HTR-8/SVneo (cell line): ENCODE data around the gene TMEM150C.
A peak's percentile ranks its signal among the peaks of the same experiment; 100 is the strongest.
"Not testable (repeated sequence)": the region's sequence is repeated elsewhere in the genome, so short reads cannot be mapped to it uniquely, and the experiment has no call there.

ENCODE experiments used
- DNase-seq: peaks from one replicate; pipeline ENCODE4 v3.0.0; 2011; ENCODE audit warnings: low spot score, mixed read lengths; ENCODE audit not compliant: insufficient read length
- FAIRE-seq: peaks from 2 replicates; lab custom pipeline; 2011; peaks lifted over from hg19 to GRCh38; lab: Jason Lieb, UNC

TMEM150C gene

DNA sequence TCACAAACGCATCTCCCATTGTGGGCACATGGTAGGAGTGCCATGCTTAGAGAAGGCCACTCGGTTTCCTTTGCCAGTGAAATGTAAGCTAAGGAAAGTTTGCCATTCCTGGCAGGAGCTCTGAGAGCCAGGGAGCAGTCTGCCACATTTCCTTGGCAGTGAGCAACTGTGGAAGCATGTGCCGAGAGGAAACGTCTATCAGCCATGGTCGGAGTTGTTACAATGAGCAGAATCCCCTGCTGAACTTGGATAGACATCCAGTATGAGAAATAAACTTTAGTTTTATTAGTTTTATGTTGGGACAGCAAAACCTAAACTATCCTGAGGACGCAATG, 80.3 kb downstream of the TMEM150C start:
- DNase-seq (no peak), FAIRE-seq (no peak)

DNA sequence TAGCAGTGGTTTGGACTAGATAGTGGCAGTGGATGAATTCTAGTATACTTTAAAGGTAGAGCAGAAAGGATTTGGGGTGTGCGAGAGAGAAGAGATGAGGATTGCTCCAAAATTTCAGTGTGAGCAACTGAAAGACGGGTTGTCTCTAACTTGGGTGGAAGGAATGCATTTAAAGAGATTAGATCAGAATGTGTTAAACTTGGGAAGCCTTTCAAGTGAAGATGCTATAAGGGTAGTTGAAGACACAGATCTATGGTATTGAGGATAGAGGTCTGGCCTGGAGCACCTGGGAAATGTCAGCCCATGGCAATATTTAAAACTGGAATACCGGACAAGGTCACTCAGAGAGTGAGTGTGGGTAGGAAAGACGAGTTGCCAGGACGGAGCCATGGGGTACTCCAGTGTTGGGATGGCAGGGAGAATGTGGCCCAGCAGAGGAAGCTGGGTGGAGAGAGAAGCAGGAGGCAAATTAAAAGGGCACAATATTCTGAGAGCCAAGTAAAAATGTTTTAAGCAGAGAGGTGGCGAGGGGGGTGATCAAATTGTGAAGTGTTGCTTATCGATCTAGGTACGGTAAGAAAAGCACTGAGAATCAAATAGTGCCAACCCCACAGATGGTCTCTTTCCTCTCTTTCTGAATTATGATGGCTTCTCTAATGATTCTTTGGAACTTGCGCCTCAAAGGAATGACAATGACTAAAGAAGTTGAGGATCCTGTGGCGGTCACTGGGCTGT, 80.8 kb downstream of the TMEM150C start:
- FAIRE-seq, result no peak
- DNase-seq, result no peak

DNA sequence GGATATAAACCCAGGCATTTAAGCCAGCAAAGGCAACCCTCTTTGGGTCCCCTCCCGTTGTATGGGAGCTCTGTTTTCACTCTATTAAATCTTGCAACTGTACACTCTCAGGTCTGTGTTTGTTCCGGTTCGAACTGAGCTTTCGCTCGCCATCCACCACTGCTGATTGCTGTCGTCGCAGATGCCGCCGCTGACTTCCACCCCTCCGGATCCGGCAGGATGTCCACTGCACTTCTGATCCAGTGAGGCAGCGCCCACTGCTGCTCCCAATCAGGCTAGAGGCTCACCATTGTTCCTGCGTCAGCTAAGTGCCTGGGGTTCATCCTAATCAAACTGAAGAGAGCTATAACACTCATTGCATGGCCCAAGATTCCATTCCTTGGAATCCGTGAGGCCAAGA, 82.2 kb downstream of the TMEM150C start:
- DNase-seq, result no peak
- no peak for FAIRE-seq

DNA sequence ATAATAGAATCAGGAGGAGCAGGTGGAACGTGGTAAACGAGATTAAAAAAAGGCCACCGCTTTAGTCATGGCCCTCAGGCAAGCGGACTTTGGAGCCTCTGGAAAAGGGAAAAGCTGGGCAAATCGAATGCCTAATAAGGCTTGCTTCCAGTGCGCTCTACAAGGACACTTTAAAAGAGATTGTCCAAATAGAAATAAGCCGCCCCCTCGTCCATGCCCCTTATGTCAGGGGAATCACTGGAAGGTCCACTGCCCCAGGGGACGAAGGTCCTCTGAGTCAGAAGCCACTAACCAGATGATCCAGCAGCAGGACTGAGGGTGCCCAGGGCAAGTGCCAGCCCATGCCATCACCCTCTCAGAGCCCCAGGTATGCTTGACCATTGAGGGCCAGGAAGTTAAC, 84.3 kb downstream of the TMEM150C start:
- not testable (repeated sequence) for FAIRE-seq, DNase-seq

DNA sequence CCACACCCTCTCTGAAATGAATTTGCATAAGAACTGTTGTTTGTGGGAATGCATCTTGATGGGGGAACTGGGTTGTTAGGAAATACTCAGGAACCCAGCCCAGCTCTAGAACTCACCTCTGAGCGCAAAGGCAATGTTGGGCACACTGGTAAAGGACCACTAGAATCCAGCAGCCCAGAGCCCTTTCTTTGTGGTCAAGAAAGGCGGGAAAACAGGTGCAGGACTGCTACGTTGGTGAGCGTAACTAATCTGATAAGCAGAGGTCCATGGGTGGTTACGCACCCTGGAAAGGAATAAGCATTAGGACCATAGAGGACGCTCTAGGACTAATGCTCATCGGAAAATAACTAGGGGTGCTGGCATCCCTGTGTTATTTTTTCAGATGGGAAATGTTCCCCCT, 85.9 kb downstream of the TMEM150C start:
- not testable (repeated sequence) for FAIRE-seq, DNase-seq

DNA sequence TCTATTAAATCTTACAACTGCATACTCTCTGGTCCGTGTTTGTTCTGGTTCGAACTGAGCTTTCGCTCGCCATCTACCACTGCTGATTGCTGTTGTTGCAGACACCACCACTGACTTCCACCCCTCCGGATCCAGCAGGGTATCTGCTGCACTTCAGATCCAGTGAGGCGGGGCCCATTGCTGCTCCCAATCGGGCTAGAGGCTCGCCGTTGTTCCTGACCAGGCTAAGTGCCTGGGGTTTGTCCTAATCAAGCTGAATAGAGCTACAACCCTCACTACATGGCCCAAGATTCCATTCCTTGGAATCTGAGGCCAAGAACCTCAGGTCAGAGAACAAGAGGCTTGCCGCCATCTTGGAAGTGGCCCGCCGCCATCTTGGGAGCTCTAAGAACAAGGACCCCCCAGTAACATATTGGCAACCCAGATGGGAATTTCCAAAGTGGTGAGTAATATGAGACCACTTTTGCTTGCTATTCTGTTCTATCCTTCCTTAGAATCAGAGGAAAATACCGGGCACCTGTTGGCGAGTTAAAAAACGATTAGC, 88.1 kb downstream of the TMEM150C start:
- FAIRE-seq, result no peak
- no peak for DNase-seq

DNA sequence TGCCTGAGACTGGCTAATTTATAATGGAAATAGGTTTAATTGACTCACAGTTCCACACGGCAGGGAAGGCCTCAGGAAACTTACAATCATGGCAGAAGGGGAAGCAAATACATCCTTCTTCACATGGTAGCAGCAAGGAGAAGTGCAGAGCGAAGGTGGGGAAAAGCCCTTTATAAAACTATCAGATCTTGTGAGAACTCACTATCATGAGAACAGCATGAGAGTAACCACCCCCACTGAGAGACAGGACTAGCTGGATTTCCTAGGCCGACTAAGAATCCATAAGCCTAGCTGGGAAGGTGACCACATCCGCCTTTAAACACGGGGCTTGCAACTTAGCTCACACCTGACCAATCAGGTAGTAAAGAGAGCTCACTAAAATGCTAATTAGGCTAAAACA, 88.7 kb downstream of the TMEM150C start:
- not testable (repeated sequence) for DNase-seq, FAIRE-seq

DNA sequence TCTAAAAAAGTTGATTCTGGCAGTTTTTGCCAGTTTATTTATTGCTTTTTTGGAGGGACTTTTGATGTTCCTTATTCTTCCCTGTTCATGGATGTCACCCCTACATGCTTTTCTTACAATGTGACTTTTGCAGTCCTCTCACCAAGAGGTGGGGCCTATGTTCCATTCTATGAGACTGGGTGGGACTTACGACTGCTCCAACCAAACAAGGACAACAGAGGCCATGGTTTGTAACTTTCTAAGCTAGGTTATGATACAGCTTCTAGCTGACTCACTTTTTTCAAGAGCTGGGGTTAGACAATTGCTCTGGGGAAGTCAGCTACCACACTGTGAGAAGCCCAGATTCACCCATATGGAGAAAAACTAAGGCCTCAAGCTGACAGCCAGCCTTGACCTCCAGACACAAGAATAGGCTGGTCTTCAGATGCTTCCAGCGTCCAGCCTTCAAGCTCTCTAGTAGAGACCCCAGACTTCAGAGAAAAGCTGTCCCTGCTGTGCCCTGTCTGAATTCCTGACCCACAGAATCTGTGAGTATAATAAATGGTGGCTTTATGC, 91.9 kb downstream of the TMEM150C start:
- DNase-seq (no peak), FAIRE-seq (no peak)

DNA sequence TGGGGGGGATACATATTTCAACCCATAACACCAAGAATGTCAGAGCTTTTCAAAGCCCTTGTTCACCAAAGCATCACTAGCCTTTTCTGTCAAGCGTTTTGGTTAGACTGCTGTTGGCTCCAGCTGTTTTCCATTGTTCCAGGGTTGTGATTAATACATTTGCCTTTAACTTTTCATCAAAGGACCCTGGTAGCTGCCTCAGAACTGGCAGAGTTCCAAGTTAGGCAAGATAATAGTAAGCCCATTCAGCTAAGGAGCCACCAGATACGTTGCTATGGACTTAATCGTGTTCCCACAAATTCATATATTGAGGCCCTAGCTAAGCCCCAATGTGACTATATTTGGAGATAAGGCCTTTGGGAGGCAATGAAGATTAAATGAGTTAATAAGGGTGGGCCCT, 94.3 kb downstream of the TMEM150C start:
- no peak for DNase-seq
- no peak for FAIRE-seq

DNA sequence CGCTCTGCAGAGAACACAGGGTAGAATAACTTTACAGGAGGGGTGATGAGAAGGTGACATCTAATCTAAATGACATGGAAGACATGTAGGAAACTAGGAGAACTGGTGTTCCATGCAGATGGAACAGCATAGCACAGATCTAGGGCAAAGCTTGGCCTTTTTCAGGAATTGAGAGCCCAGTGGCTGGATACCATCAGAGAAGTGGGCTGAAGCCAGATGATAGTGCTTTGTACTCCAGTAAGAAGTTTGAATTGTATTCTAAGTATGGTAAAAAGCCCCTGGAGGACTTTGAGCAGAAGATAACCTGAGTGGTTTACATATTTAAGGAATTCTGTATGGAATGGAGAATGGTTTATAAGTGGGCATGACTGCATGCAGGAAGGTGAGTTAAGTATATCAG, 98.6 kb downstream of the TMEM150C start:
- FAIRE-seq (no peak), DNase-seq (no peak)

DNA sequence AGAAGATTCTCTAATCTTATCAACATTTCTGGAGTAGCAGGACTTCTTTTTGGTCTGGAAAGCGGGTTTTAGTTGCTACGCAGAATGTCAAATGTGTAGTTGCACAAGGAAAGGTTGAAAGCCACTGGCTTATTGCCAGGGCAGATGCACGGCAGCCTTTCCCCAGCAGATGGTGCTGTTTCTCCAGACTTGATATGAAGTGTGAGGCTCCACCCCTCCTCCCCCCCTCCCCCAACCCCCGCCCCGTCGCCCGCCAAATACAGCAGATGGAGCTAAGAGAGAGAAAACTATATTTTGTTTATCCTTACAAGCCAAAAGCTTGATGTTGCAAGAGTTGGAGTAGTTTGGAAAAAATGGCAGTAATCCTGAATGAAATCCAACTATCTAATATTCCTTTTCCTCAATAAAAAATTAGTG, 99.4 kb downstream of the TMEM150C start:
- FAIRE-seq (no peak), DNase-seq (peak; percentile 71)

DNA sequence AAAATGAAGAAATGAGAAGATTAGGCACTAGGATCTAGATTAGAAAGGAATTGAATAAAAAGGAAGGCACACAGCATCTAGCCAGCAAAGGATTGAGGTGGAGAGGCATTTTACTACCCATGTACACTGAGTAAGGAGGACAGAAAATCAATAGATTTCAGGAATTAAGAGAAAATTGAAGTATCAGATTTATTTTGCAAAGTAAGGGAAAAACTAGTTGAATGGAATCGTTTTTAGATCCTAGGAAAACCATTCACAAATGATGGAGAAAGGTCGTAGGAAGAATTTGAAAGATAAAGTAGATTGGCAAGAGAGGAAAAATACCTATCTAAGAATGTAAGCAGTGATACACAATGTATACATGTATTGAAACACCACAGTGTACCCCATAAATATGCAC, 100.1 kb downstream of the TMEM150C start:
- DNase-seq (no peak), FAIRE-seq (no peak)

DNA sequence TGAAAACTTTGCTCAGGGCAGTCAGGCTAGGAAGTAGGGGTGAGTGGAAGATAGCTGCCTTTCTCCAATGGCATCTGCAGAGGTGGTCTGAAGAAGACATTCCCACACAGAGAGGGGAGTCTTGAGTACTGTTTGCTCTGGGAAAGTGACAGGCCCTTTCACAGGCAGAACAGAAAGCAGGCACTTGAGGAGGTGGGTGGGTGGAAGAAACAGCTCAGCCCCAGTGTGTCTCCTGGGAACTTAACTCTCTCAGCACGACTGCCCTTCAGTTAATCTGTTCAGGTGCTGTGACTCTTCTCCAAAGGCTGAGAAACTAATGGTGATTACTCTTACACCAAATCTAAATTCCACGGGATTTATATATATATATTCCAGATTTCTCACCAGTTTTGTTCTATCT, 103.1 kb downstream of the TMEM150C start:
- DNase-seq (no peak), FAIRE-seq (no peak)

DNA sequence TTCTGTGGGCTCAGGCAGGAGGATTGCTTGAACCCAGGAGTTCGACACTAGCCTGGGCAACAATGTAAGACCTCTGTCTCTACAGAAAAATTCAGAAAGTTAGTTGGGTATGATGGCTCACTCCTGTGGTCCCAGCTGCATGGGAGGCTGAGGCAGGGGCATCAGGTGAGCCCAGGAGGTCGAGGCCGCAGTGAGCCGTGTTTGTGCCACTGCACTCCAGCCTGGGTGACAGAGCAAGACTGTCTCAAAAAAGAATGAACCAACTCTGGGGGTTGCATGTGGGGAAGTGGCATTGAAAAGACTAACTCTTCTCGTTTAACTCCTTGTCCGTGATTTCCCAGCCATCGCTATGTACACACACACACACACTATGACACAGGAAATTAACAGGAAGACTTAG, 104.5 kb downstream of the TMEM150C start:
- DNase-seq (no peak), FAIRE-seq (no peak)

DNA sequence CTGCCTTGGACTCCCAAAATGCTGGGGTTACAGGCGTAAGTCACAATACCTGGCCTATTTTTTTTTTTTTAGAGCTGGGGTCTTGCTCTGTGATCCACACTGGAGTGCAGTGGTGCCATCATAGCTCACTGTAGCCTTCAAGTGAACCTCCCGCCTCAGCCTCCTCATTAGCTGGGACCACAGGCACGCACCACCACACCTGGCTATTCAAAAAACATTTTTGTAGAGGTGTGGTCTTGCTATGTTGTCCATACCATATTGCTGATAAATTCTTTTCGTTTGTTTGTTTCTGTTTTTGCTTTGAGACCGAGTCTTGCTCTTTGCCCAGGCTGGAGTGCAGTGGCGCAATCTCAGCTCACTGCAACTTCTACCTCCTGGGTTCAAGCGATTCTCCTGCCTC, 109.8 kb downstream of the TMEM150C start:
- no peak for FAIRE-seq
- no peak for DNase-seq

DNA sequence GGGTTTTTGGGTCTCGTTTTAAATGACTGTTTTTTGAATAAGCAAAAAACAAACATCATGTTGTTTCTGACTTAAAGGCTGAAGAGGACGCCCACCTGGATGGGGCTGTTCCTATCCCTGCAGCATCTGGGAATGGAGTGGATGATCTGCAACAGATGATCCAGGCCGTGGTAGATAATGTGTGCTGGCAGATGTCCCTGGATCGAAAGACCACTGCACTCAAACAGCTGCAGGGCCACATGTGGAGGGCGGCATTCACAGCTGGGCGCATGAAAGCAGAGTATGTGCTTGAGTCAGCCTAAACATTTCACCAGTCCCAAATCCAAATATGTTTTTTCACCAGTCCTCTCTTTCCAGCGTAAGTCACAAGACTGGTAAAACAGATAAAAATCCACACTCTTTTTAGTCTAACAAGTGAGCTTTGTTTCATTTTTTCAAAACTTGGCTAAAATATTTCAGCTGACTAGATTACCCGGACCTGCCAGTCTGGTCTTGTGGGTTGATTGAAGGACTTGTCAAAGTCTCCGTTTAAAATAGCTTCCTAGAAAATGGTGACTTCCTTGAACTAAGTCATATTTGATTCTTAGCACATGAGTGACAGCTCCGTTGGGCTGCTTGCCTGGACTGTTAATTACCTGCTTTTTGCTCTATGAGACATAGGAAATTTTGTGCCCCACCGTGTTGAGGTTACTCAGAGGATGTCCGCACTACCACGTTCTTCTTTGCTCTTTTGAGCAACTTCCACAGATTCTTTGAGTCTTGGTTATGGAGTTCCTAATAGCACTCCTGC, 110.6 kb downstream of the TMEM150C start:
- no peak for FAIRE-seq
- DNase-seq, result no peak

DNA sequence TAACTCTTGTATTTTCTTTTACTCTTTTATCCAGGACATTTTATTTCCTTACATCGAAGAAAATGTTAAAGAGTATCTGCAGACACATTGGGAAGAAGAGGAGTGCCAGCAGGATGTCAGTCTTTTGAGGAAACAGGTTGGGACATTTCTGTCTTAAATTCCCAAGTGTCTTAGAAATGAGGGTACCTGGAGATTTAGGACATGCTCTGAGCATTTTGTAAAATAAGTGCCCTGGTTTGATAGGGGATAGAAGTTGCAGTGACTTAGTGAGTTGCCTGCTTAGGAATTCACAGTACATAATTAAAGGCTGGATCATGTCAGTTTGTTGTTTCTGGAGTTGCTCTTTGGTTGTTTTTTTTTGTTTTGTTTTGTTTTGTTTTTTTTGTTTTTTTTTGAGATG, 113.9 kb downstream of the TMEM150C start:
- FAIRE-seq, result no peak
- no peak for DNase-seq

DNA sequence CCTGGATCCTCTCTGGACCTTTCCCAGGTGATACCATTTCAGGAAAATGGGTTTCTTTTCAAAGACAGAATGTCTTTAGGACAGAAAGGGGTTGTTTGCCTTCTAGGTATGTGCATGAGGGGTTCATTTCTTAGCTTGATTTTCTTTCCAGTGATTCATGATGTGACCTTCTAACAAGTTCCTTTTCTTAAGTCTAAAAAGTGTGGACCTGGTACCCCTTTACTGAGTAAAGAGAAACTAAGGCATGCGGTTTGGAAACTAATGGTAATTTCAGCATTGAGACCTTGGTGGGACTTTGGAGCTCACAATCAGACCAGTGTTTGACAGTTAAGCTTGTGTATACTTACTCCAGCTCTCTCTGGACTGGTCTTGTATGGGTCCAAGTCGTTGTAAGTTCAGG, 122.7 kb downstream of the TMEM150C start:
- FAIRE-seq, result no peak

DNA sequence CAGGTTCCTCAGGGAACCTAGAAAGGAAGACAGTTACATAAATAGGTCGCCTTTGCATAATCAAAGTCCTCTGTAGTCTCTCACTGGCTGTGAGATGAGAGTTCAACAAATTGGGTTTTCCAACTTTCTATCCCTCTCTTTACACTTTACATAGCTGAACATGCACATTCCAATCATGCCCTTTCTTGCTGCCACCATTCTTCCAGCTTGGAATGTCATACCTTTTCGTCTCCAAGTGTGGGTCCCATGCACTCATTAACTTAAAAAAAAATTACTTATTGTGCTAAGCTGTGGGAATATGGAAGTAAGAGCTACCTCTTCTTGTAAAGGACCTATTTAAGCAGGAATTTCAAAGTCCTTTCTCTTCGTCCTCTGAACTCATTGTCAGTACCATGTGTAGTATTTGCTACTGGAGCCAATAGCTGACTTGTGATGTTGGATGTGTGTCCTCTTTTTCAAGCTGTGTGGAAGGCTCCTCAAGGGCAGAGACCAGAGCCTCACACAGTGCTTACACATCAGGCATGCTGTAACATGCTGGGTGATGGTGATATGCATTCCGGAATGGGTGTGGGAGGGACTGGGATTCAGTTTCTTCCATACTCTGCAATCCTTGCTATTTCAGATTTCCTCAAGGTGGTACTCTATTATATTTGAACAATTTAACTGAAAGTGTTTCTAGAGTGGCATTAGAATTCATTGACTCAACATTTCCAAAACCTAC, 124.3 kb downstream of the TMEM150C start:
- FAIRE-seq (no peak), DNase-seq (peak; percentile 23)

More for the DNA sequence above, 122.7 kb downstream of the TMEM150C start:
- no peak for DNase-seq

DNA sequence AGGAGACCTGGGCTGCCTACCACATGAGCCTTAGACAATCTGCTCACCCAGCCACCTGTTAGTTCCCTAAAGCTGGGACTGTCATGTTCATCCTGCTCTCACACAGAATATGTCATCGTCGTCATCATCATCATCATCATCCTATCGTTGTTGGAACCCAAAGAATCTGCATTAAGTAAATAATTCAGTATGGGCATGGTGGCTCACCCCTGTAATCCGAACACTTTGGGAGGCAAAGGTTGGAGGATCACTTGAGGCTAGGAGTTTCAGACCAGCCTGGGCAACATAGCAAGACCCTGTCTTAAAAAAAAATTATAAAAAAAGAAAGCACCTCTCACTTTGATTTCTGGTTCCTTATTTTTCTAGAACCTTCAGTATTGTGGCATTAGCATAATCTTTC, 125.0 kb downstream of the TMEM150C start:
- FAIRE-seq (no peak), DNase-seq (no peak)

DNA sequence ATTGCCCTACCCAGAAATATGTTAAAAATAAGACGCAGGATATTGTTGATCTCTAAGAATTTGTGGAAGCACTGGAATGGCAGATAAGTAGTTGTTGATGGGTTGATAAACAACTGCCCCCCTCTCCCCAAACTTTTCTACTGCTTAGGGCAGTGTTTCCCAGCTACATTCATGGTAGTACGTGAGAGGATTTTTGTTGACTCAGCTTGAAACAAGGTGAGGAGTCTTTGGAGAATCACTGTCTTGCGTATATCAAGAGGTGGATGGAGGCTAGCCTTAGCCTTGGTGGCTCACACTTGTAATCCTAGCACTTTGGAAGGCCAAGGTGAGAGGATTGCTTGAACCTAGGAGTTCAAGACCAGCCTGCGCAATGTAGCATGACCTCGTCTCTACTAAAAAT, 125.7 kb downstream of the TMEM150C start:
- DNase-seq (no peak), FAIRE-seq (no peak)
